ENCODE data around the gene NRROS.
"Not testable (repeated sequence)": the region's sequence is repeated elsewhere in the genome, so short reads cannot be mapped to it uniquely, and the experiment has no call there.

NRROS gene

DNA sequence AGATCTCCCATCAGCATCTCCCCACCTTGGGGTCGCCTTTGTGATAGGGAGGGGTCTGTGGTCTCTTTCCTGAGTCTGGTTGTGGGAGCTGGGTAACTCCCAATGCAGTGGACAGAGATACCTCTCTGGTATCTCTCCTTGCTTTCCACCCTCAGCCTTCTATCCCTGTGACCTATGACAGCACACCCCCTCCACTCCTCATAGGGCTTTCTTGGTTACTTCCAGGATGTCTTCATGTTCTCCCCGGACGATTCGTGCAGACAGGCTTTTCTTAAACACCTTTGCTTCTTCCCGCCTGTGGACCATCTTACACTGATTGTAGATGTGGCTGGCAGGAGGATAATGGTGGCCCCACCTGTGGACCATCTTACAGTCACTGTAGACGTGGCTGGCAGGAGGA lies 14.2 kb upstream of the NRROS start:
- FAIRE-seq: no peak

DNA sequence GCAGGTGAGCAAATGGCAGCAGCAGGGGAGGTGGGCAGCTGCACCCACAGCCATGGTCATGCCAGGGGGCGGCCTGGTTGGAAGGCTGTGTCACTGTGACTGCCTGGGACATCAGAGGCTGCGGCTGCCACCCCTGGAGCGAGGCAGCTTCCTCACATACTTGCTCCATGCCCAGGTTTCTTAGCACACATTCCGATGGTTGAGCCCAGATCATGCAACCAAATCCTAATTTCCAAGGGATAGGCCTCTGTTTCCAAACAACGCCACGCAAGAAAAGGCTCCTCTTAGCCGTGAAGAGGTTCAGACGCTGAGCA lies 11.6 kb upstream of the NRROS start:
- FAIRE-seq: no peak

DNA sequence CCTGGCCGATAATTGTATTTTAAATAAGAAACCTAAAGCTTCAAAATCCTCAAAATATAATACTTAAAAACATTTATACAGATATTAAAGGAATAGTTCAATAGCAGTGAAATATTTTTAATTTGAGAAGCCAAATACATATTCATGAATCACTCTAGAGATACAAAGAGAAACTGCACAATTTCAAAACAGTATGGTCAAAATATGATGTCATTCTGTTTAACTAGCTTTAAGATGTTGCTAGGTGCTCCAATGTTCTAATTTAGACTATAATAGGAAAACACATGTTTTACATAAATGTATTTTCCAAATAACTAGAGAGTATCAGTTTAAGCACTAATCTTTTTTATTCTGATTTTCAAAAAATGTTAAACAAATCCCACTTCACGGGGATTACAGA lies 10.3 kb upstream of the NRROS start:
- FAIRE-seq: no peak

DNA sequence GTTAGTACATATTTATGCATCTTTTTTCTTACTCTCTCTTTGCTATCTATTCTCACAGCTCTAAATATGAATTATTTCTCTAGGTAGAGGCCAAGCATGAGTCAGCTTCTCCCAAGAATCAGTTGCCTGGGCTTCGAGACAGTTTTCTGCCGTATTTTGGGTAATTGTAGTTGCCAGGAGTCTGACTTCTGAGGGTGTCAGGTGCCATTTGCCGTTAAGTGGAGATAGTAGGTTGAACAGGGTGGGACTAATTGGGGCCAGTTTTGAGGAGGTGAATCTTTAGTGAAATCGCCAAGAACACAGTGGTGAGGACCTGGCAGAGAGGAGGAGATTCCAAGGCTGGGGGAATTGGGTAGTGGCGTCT lies 7.8 kb upstream of the NRROS start:
- no peak for FAIRE-seq

DNA sequence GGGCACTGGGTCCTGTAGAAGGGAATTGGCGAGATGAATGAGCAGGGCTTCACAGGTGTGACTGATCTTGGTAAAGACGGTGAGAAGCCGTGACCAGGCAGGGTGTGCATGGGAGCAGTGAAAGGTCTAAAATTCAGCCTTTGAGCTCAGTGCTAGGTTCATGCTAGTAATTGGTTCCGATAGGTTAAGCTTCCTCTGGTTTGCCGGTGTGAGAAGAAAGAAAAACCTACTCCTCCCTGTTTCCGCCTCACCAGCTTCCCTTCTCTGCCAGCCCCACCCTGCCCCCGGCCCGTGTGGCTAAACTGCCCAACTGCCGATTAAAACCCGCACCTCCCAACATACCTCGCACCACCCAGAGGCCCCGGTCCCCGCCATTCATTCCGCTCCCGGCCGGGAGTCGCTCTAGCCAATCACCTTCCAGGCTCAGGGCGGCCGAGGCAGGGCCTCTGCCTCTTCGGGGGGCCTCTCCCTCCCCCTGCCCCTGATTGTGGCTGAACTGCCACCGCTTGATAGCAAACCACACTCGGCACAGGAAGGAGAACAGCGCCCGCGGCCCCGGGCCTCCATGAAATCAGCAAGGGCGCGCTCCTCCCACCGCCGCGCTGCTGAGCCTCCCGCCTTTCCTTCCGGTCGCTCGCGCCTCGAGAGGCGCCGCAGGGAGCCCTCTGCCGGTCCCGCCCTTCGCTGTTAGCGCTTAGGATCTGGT lies 7.3 kb upstream of the NRROS start:
- peak; percentile 97 for FAIRE-seq

DNA sequence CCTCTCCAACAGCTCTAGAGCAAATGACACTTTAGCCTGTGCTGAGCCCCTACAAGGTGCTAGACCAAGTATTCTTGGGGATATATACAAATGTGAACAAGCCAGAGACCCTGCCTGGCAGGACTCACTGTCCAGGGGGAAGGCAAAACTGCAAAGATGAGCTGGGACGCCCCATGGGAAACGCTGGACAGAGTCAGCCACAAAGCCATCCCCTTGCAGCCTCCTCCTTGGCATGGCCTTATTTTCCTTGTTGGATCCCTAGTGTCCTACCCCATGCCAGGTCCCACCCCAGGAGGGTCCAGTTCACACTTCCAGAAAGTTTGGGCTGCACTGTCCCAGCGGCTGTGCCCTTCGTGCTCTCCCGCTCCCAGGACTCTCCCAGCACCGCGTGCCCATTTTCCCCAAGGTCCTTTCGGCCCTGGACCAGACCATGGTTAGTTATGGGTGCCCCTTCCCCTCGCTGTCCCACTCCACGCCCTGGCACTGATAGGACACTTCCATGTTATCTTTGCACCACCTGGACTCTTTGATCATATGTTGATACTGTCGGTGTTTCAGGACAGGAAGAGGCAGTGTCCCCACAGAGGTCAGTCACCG lies 5.8 kb upstream of the NRROS start:
- FAIRE-seq: no peak

DNA sequence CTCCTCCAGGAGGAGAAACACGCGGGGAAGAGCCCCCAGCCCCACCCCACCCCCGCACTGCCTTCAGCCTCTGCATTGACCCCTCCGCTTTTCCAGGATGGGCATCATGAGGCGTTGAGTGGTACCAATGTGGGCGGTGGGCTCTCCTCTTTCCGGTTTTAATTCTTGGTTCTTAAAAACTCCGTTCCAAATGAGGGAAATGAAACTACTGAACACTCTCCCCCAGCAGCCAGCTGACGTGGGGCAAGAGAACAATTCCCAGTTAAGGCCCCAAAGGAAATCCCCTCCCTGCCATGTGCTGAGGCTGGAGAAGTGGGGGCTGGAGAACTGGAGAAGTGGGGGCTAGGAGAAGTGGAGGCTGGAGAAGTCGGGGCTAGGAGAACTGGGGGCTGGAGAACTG lies 5.3 kb upstream of the NRROS start:
- FAIRE-seq: no peak

DNA sequence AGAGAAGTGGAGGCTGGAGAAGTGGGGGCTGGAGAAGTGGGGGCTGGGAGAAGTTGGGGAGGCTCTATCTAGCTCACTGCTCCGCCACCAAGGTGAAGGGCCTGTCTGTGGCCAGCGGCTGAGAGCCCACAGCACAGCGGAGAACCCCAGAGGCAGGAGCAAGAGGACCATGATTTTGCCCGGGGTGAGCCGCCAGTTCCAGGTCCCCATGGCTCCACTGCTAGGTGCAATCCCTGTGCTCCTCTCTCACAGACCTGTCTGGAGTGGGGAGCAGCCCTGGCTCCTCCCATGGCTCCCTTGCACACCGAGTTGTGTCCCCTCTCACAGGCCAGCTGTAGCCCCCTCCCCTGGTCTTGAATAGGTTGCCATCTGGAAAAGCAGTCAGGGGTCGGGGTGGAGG lies 4.7 kb upstream of the NRROS start:
- no peak for FAIRE-seq

DNA sequence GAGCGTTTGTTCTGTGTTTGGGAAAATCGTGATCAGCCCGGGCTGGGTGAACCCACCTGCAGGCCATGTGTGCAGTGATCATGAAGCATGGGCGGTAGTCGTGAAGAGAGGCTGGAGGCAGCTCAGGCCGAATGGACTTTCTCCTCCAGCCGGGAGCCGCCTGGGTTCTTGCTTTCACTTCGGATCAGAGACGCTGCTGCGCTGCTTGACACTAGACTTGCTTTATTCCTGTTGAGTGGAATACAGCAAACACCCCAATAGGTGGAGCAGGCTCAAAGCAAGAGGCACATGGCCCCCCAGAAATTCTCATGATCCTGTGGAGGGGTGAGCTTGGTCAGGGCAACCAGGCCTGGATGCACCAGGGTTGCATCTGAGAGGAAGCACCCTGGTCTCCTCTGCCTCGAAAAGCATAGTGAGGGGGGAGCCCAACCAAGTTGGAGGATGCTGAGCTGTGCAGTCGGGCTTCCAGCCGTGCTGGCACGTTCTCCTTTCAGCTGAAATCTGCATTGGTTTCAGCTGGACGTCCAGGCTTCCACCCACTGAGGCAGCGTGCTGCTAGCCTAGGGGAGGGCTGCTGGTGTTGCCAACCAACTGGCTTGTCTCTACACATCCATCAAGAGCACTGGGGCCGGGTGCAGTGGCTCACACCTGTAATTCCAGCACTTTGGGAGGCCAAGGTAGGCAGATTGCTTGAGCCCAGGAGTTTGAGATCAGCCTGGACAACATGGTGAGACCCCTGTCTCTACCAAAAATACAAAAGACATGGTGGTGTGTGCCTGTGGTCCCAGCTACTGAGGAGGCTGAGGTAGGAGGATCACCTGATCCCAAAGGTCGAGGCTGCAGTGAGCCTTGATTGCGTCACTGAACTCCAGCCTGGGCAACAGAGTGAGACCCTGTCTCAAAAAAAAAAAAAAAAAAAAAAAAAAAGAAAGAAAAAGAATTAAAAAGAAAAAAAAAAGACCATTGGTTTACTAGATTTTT lies 2.8 kb upstream of the NRROS start:
- FAIRE-seq: no peak

DNA sequence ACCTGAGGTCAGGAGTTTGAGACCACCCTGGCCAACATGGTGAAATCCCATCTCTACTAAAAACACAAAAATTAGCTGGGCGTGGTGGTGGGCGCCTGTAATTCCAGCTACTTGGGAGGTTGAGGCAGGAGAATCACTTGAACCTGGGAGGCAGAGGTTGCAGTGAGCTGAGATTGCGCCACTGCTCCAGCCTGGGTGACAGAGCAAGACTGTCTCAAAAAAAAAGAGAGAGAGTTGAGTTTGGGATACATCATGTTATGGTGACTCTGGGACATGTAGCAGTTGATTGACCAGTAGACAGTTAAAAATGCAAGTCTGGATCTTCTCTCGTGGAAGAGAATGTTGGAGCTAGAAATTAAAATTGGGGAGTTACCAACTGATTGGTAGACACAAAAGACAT lies 1.6 kb upstream of the NRROS start:
- not testable (repeated sequence) for FAIRE-seq

DNA sequence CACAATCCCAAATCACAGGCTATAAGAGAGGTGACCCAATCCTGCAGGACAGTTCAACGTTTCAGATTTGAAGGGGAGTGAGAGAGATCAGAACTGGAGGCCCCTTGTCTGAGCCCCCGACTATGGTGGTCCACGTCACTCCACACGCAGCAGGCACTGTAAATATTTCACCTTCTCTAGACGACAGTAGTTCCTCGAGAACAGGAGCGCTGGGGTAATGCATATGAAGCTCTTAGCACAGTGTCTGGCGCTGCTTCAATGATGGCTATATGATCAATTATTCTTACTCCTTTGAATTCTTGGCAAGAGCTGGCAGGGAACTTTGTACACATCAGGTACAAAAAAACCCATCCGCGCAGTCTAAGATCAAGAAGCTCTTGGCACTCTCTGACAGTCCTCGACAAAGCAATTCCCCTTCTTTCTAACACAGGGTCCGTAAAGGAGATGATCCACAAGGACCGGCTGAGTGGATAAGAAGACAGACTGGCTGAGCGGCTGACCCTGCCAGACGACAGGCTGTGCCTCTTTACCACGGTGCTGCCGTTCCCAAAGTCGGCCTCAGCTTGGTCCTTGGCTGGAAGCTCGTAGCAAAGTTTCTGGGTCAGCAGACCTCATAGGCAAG lies 522 bp upstream of the NRROS start:
- FAIRE-seq: no peak

DNA sequence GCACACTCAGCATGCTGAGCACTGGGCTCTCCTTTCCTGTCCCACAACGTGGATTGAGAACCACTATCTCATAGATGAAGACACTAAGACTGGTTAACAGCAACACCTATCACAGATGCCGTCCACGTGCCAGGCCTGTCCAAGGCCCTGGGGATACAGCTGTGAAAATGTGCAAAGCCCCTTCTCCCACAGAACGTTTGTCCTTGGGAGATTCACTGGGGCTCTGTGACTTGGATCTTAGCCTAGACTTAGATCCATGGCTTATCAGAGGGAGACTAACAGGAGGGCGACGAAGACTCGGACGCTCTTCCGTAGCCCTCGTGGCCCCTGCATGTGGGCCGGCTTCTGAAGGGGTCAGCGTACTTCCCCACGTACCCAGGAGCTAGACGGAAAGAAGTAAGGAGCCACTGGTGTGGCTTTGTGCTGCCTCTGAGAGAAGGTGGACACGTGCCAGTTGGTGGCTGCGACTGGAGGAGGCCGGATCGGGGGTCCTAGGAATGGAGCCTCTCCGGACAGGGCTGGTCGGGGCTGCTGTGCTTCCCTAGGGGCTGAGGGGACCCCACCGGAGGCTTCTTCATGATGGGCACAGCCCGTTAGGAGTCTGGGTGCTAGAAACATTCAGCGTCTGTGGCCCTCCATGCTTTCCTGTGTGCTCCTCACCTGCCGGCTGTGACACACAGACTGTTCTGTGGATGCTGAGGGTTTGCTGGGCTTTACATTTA lies 964 bp downstream of the NRROS start:
- FAIRE-seq: no peak

DNA sequence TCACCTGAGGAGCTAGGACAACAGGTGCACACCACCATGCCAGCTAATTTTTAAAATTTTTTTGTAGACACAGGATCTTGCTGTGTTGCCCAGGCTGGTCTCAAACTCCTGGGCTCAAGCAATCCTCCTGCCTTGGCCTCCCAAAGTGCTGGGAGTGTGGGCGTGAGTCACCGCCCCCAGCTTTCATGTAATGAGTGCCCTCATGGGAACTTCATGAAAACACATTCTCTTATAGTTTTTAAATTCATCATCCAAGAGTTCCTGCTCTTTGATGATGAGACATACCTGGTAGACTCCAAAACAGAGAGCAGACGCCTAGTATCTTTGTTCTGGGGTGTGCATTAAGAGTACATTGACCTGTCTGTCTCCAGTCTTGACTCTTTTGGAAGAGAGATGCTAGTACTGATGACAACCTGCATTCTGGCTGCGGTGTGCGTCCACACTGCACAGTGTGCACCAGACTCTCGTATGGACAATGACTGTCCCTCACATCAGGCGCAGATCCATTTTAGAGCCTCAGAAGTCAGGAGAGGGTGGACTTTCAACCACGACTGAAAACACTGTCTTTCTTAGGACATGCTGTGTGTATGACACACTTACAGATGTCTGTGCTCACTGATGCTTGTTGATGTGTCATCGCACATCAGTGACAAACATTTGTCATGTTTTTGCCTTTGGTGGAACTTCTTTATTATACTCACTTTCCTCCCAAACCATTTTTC lies 2.0 kb downstream of the NRROS start:
- no peak for FAIRE-seq

DNA sequence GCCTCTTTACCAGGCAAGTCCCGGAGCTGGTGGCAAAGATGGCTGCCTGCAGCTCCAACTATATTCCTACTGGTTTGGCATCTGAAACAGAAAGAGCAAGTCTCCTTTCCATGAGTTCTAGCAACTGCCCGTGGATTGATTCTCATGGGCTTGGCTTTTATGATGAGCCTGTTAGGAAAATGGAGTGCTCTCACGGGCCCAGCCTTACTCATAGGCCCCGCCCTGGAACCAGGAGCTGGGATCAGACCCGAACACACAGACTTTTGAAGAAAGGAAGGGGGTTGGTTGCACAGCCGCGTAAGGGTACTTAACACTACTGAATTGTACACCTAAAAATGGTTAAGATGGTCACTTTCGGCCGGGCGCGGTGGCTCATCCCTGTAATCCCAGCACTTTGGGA lies 2.9 kb downstream of the NRROS start:
- no peak for FAIRE-seq

DNA sequence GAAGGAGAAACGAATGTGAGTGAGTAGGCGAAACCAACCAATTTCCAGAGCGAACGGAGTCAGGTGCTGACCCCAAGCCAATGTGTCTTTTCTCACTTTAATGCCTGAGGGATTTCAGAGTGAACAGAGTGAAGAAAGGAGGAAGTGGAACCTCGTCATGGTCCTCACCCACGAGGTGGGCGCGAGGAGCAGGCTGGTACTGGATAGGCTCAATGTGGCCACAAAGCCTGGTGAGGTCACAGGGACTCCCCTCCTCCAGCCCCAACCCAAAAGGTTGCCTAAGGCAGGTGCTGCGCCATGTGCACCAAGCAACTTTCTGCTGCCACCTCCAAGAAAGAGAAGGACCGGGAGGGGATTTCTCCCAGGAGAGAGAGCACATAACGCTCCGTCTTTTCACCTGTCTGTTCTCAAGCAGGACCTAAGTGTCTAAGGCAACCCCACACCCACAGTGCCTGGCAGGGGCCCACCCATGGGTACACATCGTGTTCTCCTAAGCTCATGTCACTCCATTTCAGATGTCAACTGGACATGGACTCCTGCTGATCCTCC lies 3.8 kb downstream of the NRROS start:
- no peak for FAIRE-seq

DNA sequence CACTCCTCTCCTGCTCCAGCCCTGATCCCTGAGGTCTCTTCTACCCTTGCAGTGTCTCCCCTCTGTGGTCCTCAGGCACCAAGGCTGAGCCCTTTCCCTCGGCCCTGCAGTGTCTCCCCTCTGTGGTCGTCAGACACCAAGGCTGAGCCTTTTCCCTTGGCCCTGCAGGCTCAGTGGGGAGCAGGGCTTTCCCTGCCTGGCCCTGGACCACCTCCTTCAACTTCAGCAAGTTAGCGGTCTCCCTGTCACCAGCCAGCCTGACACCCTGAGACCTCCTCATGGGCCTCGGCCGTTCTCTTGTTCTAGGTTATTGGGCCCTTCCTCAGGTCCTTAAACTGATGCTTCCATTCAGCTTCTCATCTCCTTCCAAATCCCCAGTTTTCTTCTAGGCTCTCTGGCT lies 4.3 kb downstream of the NRROS start:
- FAIRE-seq: no peak

DNA sequence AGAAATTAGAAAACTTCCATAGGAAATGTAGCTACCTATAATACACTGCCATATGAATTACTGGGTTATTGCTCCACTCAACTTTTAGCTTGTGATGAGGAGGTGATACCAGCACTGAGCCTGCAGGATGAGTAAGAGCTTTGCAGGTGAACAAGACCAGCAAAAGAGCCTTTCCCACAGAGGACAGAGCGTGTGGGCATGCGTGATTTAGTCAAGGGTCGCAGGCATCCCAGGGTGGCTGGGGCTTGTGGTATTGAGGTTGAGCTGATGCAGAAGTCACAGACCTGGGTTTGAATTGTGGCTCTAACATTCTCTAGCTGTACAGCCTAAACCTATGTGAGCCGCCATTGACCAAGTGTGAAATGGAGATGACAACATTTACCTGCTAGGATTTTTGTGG lies 5.6 kb downstream of the NRROS start:
- no peak for FAIRE-seq

DNA sequence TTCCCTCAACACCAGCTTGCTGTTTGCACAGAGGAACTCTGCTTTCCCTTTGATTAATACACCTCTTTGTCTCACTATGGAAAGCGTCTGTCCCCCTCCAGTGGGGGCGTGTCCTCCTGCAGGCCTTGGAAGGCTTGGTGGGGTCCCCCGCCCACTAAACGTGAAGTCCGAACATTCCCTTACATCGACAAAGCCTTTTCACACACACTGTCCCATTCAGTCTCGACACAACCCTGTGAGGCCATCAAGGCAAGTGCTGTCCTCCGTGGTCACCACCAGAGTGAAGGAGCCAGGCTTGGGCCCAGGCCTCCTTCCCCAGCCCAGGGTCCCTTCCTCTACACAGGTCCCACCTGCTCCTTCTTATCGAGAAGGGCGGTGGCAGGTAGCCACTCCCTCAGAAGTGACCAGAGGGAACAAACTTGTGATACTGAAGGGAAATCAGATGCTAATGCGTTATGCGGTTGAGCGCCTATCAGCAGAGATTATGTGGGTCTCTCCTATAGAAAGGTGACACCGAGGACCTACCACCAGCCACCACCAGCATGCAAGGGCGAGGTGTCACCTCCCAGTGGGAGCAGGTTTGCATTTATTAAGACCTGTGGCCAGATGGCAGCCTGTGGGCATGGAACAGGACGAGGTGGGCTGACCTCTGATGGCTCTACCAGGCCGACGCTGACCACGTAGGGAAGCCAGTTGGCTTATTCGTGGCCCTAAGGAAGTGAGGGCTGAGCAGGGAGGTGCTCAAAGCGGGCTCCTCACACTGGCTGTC lies 6.6 kb downstream of the NRROS start:
- no peak for FAIRE-seq

DNA sequence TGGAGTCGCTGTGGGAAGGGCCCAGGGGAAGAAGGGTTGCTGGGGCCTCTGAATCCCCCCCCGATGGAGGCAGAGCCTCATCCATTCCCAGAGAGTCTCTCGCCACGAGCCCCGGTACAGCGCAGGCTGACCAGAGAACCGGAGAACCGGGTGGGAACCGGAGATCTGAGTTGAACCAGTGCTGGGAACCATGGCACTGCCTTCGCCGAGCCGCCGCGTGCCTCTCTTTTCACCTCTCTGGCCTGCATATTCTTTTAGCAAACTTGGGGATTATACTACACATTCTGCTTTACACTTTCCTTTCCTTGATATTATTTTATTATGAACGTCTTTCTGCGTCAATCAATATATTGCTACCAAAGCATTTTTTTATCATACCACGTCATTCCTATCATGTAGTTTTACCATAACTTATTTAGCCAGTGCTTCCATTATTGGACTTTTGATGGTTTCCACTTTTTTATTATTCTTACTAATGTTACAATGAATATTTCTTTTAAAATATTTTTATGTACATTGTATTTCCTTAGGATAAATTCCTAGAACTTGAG lies 7.2 kb downstream of the NRROS start:
- FAIRE-seq: no peak

DNA sequence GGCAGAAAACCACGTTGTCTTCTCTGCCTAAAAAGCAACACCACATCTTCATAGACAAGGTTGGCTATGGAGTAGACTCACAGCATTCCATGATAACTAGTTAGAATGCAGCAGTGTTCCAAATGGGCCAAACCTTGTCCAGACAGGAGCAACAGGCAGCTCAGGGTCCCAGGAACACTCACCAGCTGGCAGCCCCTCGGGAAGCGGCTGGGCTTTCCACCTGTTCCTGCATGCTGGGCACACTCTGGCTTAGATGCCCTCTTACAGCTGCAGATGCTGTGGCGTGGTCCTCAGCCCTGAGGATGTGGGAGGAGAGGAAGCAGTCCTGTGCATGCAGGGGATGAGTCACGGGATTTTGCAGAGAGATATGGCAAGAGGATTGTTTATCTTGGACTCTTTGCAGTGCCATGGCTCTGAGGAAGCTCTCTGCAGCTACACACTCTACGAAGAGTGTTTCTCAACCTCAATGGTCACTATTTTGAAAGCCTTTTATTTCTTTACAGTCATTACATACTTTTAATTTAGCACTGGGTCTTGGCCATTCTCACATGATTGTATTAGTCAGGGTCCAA lies 11.3 kb downstream of the NRROS start:
- FAIRE-seq: no peak

DNA sequence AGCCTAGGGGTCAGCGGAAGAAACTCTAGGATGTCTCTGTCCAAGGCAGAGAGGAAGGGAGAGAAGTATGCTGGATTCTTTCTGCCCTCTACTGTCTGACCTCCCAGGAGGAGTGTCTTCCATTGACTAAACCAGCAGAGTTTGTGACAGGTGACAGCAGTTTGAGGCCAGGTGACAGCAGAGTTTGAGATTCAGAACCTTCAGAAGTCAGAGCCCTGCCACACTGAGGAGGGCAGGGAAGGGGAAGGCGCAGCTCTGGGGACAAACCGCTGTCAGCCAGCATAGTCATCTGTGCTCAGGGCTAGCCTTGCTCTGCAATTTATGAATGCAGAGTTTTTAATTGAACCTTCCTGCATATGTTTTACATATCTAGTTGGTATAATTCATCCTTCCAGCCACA lies 12.3 kb downstream of the NRROS start:
- FAIRE-seq: no peak
